ENCODE measurements around the gene AGBL1.
A peak's percentile ranks its signal among the peaks of the same experiment; 100 is the strongest.

Gene AGBL1

DNA sequence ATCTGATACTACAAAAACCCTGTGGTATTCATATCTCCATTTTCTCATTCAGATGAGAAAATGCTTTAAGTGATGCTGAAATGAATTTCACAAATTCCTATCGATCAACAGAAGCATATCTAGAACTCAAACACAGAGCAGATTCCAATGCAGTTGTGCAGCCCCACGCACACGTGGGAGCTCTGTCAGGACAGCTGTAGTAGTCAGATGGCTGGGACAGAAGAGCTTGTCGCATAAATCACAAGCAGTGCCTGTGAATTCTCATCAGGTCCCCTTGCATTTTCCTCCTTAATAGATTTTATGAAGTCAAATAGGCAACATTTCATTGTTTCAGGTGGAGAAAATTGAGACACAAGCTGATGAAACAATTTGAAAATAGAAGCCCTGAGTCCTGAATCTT lies 792.3 kb downstream of the AGBL1 start:
- TF ChIP-seq ZNF350 (tag by site-specific recombination; IDR thresholded peaks at IDR 0.05) (no peak), ZXDB (tag by site-specific recombination; IDR thresholded peaks at IDR 0.05) (no peak), BCL11A (tag by site-specific recombination; IDR thresholded peaks at IDR 0.05; ENCODE audit: low read depth) (no peak), ZSCAN4 (tag by site-specific recombination; IDR thresholded peaks at IDR 0.05) (no peak), HIC1 (tag by site-specific recombination; IDR thresholded peaks at IDR 0.05) (no peak), KLF1 (tag by site-specific recombination; IDR thresholded peaks at IDR 0.05) (no peak), ZNF549 (tag by site-specific recombination; IDR thresholded peaks at IDR 0.05) (no peak), ZNF776 (tag by site-specific recombination; IDR thresholded peaks at IDR 0.05; ENCODE audit: borderline replicate concordance) (no peak), ZNF169 (tag by site-specific recombination; IDR thresholded peaks at IDR 0.05) (no peak), ZNF121 (tag by site-specific recombination; IDR thresholded peaks at IDR 0.05) (no peak), ZNF112 (tag by site-specific recombination; IDR thresholded peaks at IDR 0.05) (no peak), ZNF292 (tag by site-specific recombination; IDR thresholded peaks at IDR 0.05; ENCODE audit: borderline replicate concordance, low read depth) (no peak), ZNF585B (tag by site-specific recombination; IDR thresholded peaks at IDR 0.05) (no peak), ZNF529 (tag by site-specific recombination; IDR thresholded peaks at IDR 0.05; ENCODE audit: insufficient replicate concordance) (no peak), ZNF670 (tag by site-specific recombination; IDR thresholded peaks at IDR 0.05; ENCODE audit: low read depth) (no peak), KLF9 (tag by site-specific recombination; IDR thresholded peaks at IDR 0.05; ENCODE audit: low read depth) (no peak), ZNF416 (tag by site-specific recombination; IDR thresholded peaks at IDR 0.05) (no peak)
- TF ChIP-seq, protein P1, sequence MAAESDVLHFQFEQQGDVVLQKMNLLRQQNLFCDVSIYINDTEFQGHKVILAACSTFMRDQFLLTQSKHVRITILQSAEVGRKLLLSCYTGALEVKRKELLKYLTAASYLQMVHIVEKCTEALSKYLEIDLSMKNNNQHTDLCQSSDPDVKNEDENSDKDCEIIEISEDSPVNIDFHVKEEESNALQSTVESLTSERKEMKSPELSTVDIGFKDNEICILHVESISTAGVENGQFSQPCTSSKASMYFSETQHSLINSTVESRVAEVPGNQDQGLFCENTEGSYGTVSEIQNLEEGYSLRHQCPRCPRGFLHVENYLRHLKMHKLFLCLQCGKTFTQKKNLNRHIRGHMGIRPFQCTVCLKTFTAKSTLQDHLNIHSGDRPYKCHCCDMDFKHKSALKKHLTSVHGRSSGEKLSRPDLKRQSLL (tag by site-specific recombination; IDR thresholded peaks at IDR 0.05) = no peak
- TF ChIP-seq, protein P2, sequence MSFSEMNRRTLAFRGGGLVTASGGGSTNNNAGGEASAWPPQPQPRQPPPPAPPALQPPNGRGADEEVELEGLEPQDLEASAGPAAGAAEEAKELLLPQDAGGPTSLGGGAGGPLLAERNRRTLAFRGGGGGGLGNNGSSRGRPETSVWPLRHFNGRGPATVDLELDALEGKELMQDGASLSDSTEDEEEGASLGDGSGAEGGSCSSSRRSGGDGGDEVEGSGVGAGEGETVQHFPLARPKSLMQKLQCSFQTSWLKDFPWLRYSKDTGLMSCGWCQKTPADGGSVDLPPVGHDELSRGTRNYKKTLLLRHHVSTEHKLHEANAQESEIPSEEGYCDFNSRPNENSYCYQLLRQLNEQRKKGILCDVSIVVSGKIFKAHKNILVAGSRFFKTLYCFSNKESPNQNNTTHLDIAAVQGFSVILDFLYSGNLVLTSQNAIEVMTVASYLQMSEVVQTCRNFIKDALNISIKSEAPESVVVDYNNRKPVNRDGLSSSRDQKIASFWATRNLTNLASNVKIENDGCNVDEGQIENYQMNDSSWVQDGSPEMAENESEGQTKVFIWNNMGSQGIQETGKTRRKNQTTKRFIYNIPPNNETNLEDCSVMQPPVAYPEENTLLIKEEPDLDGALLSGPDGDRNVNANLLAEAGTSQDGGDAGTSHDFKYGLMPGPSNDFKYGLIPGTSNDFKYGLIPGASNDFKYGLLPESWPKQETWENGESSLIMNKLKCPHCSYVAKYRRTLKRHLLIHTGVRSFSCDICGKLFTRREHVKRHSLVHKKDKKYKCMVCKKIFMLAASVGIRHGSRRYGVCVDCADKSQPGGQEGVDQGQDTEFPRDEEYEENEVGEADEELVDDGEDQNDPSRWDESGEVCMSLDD (tag by site-specific recombination; IDR thresholded peaks at IDR 0.05) = no peak

GRCh38 chr15:86872782-86873181 lies 793.1 kb downstream of the AGBL1 start:
- ChIA-PET POLR2A (no interaction called here), CTCF (interaction anchor here (1.6 kb wide), 1 partner anchor 12 kb away, joined by 5 read pairs; no protein-coding TSS in a partner anchor)
- Histone ChIP-seq H3K9me3 (ENCODE audit: control insufficient read depth, insufficient read depth, low read depth, low read length) (no peaks in the 10 kb centered on the region; the same call in 1 of the 2 replicates), H3K36me3 (ENCODE audit: control insufficient read depth in 2 of 2, insufficient read depth in 1 of 2, low read length in 2 of 2) (no peaks in the 10 kb centered on the region), H3K4me1 (ENCODE audit: control insufficient read depth, insufficient read depth, low read length) (peaks cover 10% of the 10 kb centered on the region), H3K4me3 (ENCODE audit: low read depth, low read length) (no peak overlapping the region), H3K27ac (ENCODE audit: extremely low read depth, low read depth, low read length) (no peak overlapping the region)
- peak; percentile 44; the same call in 1 of the 2 replicates for TF ChIP-seq MEIS1 (CRISPR knock-in tag; IDR thresholded peaks at IDR 0.05; ENCODE audit: borderline replicate concordance)
- no peak for TF ChIP-seq ZNF19 (tag by site-specific recombination; IDR thresholded peaks at IDR 0.05; ENCODE audit: low read depth)

More for the DNA sequence above, 792.3 kb downstream of the AGBL1 start:
- ChIA-PET POLR2A (no interaction called here), CTCF (interaction anchor here (0.9 to 1.6 kb wide), 2 partner anchors 11 to 117 kb away, joined by 3 to 5 read pairs; no protein-coding TSS in a partner anchor)
- H3K4me3 ChIP-seq (ENCODE audit: low read depth, low read length) = no peak overlapping the region
- no peaks in the 10 kb centered on the region; the same call in 1 of the 2 replicates for H3K9me3 ChIP-seq (ENCODE audit: control insufficient read depth, insufficient read depth, low read depth, low read length)
- no peaks in the 10 kb centered on the region for H3K36me3 ChIP-seq (ENCODE audit: control insufficient read depth in 2 of 2, insufficient read depth in 1 of 2, low read length in 2 of 2)
- peaks cover 7% of the 10 kb centered on the region for H3K4me1 ChIP-seq (ENCODE audit: control insufficient read depth, insufficient read depth, low read length)
- no peak overlapping the region for H3K27ac ChIP-seq (ENCODE audit: extremely low read depth, low read depth, low read length)
